ENCODE measurements around the gene DHDDS. TPM values are rescaled to one million over a fixed set of nuclear protein-coding genes. Genes with fewer than 3 reads are reported as not detected.

Gene DHDDS
- total and polyA plus RNA-seq, 2 donors from 2014 or later, result 41.8 to 53.4 TPM

GRCh38 chr1:26459573-26460031, 27.5 kb downstream of the DHDDS start:
- TF ChIP-seq CTCF (IDR thresholded peaks at IDR 0.05; ENCODE audit: borderline replicate concordance, extremely low read depth, insufficient read depth), result no peak
- intact Hi-C loops (cut with DNase I), result no loop called here
- Histone ChIP-seq H3K9me3 (ENCODE audit: control insufficient read depth in 2 of 3, insufficient read depth in 1 of 3, low read length in 3 of 3) (no peaks in the 10 kb centered on the region), H3K27me3 (ENCODE audit: control insufficient read depth, insufficient read depth, low read length) (no peaks in the 10 kb centered on the region), H3K4me1 (ENCODE audit: control insufficient read depth in 2 of 3, insufficient read depth in 2 of 3, low read depth in 1 of 3, low read length in 3 of 3) (no peaks in the 10 kb centered on the region), H3K4me3 (ENCODE audit: low read length in 3 of 3) (no peak overlapping the region), H3K36me3 (ENCODE audit: control insufficient read depth in 2 of 3, insufficient read depth in 3 of 3, low read length in 3 of 3) (peaks cover 0 to 32% (median 16%) of the 10 kb centered on the region in 3 donors), H3K27ac (ENCODE audit: low read depth in 2 of 2, low read length in 2 of 2) (no peak overlapping the region), H3K9ac (ENCODE audit: low read length in 3 of 3) (no peak overlapping the region)
- FAIRE-seq (no peak), DNase-seq (no peak)

- DNase-seq (peak in 2 of 5 donors; percentile 17 to 79), FAIRE-seq (no peak)
- Histone ChIP-seq H3K36me3 (ENCODE audit: control insufficient read depth in 2 of 3, insufficient read depth in 3 of 3, low read length in 3 of 3) (peaks cover 5 to 31% (median 13%) of the 10 kb centered on the region in 3 donors), H3K9ac (ENCODE audit: low read length in 3 of 3) (no peak overlapping the region), H3K27me3 (ENCODE audit: control insufficient read depth, insufficient read depth, low read length) (no peaks in the 10 kb centered on the region), H3K27ac (ENCODE audit: low read depth in 2 of 2, low read length in 2 of 2) (no peak overlapping the region), H3K4me3 (ENCODE audit: low read length in 3 of 3) (no peak overlapping the region), H3K4me1 (ENCODE audit: control insufficient read depth in 2 of 3, insufficient read depth in 2 of 3, low read depth in 1 of 3, low read length in 3 of 3) (peaks cover 3 to 21% (median 8%) of the 10 kb centered on the region in 3 donors), H3K9me3 (ENCODE audit: control insufficient read depth in 2 of 3, insufficient read depth in 1 of 3, low read length in 3 of 3) (no peaks in the 10 kb centered on the region)
- intact Hi-C loops (cut with DNase I), result no loop called here
- no peak for TF ChIP-seq CTCF (IDR thresholded peaks at IDR 0.05; ENCODE audit: borderline replicate concordance, extremely low read depth, insufficient read depth)
Observed at GRCh38 chr1:26468911-26469310, 36.8 kb downstream of the DHDDS start.

GRCh38 chr1:26469558-26469957, 37.4 kb downstream of the DHDDS start:
- intact Hi-C loops (cut with DNase I), result no loop called here
- DNase-seq (no peak), FAIRE-seq (no peak)
- Histone ChIP-seq H3K27ac (ENCODE audit: low read depth in 2 of 2, low read length in 2 of 2) (no peak overlapping the region), H3K4me3 (ENCODE audit: low read length in 3 of 3) (no peak overlapping the region), H3K36me3 (ENCODE audit: control insufficient read depth in 2 of 3, insufficient read depth in 3 of 3, low read length in 3 of 3) (peaks cover 6 to 37% (median 13%) of the 10 kb centered on the region in 3 donors), H3K9me3 (ENCODE audit: control insufficient read depth in 2 of 3, insufficient read depth in 1 of 3, low read length in 3 of 3) (no peaks in the 10 kb centered on the region), H3K9ac (ENCODE audit: low read length in 3 of 3) (no peak overlapping the region), H3K27me3 (ENCODE audit: control insufficient read depth, insufficient read depth, low read length) (no peaks in the 10 kb centered on the region), H3K4me1 (ENCODE audit: control insufficient read depth in 2 of 3, insufficient read depth in 2 of 3, low read depth in 1 of 3, low read length in 3 of 3) (peaks cover 3 to 23% (median 10%) of the 10 kb centered on the region in 3 donors)
- TF ChIP-seq CTCF (IDR thresholded peaks at IDR 0.05; ENCODE audit: borderline replicate concordance, extremely low read depth, insufficient read depth), result no peak
